Sigmoid colon (tissue), 4 donors: Measurements from ENCODE around the gene ACSF2.

ENCODE experiments used
- CTCF ChIP-seq, 4 experiments: fragments of 450-650 bp in 3 of 4; fragments of 200-600 bp in 1 of 4; IDR thresholded peaks; one replicate each; pipeline ENCODE4 v1.5.1; 2016 to 2019; ENCODE audit warnings: antibody characterized with exemption in 4 of 4, mild to moderate bottlenecking in 3 of 4, moderate library complexity in 2 of 4
- EP300 ChIP-seq, 4 donors: sonication (generic); formaldehyde crosslinking; IDR thresholded peaks; one replicate each; pipeline ENCODE4 v1.6.1; 2017; ENCODE audit warnings: antibody characterized with exemption in 4 of 4
- POLR2A ChIP-seq, 2 donors: fragments of 450-650 bp; IDR thresholded peaks; one replicate each; pipeline ENCODE4 v1.6.1; 2016; ENCODE audit warnings: antibody characterized with exemption in 2 of 2, mild to moderate bottlenecking in 2 of 2, moderate library complexity in 2 of 2

- TF ChIP-seq POLR2A (IDR thresholded peaks at IDR 0.05), result no peak
- no peak for TF ChIP-seq CTCF (IDR thresholded peaks at IDR 0.05)
- no peak for TF ChIP-seq EP300 (IDR thresholded peaks at IDR 0.05)
Measured at GRCh38 chr17:50432125-50432762, 6.2 kb downstream of the ACSF2 start.
